ENCODE data around the gene SAMD7.

DNA sequence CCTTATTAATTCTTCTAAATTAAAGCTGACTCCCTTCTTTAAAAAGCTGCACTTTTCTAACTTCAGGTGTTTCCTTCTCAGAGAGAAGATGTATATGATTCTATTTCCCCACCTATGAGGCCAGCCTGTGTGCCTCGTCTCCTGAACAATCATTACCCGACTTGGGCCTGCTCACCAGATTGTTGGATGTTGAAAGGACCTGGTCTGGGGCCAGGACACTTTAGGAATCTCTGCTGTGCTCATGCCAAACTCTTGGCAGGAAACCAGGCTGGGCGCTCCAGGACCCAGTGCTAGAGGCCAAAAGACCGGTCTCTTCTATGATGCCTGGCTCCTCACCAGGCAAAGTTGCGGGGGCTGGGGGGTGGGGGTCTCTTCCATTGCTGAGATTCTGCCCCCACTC is 24.7 kb upstream of the SAMD7 start:
- no peak for TF ChIP-seq CEBPB (IDR thresholded peaks at IDR 0.05)
- TF ChIP-seq TAF1 (IDR thresholded peaks at IDR 0.05; ENCODE audit: low read depth): no peak
- no peak for TF ChIP-seq EGR1 (IDR thresholded peaks at IDR 0.05)
